Glutamatergic neuron (in vitro differentiated cells): ENCODE measurements around the gene ITK. TPM values are rescaled to one million over a fixed set of nuclear protein-coding genes. Genes with fewer than 3 reads are reported as not detected.

ENCODE experiments used
- DNase-seq: peaks from one replicate; pipeline ENCODE4 v3.0.0; 2022
- H3K27ac Mint-ChIP-seq: one replicate; pipeline ENCODE4 v1.8.0; 2020; ENCODE audit warnings: mild to moderate bottlenecking, mixed read lengths, inconsistent platforms; ENCODE audit not compliant: unreplicated experiment
- H3K27me3 Mint-ChIP-seq: one replicate; pipeline ENCODE4 v1.8.0; 2020; ENCODE audit warnings: mild to moderate bottlenecking, moderate library complexity, mixed read lengths, inconsistent platforms; ENCODE audit not compliant: unreplicated experiment
- H3K36me3 Mint-ChIP-seq: one replicate; pipeline ENCODE4 v1.8.0; 2020; ENCODE audit warnings: mild to moderate bottlenecking, mixed read lengths, inconsistent platforms; ENCODE audit not compliant: unreplicated experiment
- H3K4me1 Mint-ChIP-seq: one replicate; pipeline ENCODE4 v1.8.0; 2020; ENCODE audit warnings: mild to moderate bottlenecking, low read depth, mixed read lengths, inconsistent platforms; ENCODE audit not compliant: unreplicated experiment
- H3K4me3 Mint-ChIP-seq: one replicate; pipeline ENCODE4 v1.8.0; 2020; ENCODE audit warnings: mild to moderate bottlenecking, mixed read lengths, inconsistent platforms; ENCODE audit not compliant: unreplicated experiment
- H3K9me3 Mint-ChIP-seq: one replicate; pipeline ENCODE4 v1.8.0; 2020; ENCODE audit warnings: mild to moderate bottlenecking, moderate library complexity, mixed read lengths, inconsistent platforms; ENCODE audit not compliant: unreplicated experiment
- total RNA-seq: library from RNA; stranded (reverse); fragmentation: NEBNext Ultra II Directional; extraction: Animal tissue kit (Norgen Biotek cat#: 25700); gene quantifications from one replicate; pipeline ENCODE4 v1.2.1, GENCODE V29; 2021; ENCODE audit not compliant: unreplicated experiment
- TF ChIP-seq, protein P1 (sequence below): fragments of 200-600 bp; sonication (generic); IDR thresholded peaks from one replicate; pipeline ENCODE4 v1.5.0; 2021; ENCODE audit not compliant: partially characterized antibody, unreplicated experiment

Gene ITK
- total RNA-seq, 1 donor from 2014 or later = not detected

DNA sequence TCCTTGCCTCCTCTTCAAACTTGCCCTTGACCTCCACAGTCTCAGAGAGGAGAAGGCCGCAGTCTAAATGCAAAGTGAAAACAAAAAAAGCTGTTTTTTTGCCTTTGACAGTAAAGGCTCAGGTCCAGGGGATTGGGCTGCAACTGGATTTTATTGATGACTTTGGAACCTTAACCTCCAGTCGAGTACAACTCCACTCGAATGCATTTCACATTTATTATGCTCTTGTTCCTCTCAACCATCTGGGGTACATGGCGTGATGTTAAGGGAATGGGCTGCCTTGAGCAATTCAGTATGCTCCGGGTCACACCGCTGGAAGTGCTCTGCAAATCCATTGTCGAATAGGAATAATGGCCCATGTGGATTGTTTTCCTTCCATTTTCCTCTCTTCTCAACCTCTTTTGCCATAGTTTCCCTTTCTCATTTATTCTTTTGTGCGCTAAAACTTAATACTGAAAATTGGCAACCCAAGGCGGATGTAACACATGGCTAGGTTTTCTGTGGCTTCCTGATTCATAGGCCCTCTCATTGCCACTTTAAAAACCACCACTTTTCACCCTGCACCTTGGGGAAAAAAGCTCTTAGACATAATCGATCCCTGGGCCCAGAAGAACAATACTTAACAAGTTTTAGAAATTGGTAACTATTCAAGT, 34.3 kb downstream of the ITK start:
- no peaks in the 10 kb centered on the region for H3K4me1 Mint-ChIP-seq
- no peak overlapping the region for H3K4me3 Mint-ChIP-seq
- TF ChIP-seq, protein P1, sequence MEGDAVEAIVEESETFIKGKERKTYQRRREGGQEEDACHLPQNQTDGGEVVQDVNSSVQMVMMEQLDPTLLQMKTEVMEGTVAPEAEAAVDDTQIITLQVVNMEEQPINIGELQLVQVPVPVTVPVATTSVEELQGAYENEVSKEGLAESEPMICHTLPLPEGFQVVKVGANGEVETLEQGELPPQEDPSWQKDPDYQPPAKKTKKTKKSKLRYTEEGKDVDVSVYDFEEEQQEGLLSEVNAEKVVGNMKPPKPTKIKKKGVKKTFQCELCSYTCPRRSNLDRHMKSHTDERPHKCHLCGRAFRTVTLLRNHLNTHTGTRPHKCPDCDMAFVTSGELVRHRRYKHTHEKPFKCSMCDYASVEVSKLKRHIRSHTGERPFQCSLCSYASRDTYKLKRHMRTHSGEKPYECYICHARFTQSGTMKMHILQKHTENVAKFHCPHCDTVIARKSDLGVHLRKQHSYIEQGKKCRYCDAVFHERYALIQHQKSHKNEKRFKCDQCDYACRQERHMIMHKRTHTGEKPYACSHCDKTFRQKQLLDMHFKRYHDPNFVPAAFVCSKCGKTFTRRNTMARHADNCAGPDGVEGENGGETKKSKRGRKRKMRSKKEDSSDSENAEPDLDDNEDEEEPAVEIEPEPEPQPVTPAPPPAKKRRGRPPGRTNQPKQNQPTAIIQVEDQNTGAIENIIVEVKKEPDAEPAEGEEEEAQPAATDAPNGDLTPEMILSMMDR = no peak
- no peak for DNase-seq
- peaks cover 2% of the 10 kb centered on the region for H3K27me3 Mint-ChIP-seq
- H3K9me3 Mint-ChIP-seq = no peaks in the 10 kb centered on the region
- no peaks in the 10 kb centered on the region for H3K36me3 Mint-ChIP-seq
- no peak overlapping the region for H3K27ac Mint-ChIP-seq

DNA sequence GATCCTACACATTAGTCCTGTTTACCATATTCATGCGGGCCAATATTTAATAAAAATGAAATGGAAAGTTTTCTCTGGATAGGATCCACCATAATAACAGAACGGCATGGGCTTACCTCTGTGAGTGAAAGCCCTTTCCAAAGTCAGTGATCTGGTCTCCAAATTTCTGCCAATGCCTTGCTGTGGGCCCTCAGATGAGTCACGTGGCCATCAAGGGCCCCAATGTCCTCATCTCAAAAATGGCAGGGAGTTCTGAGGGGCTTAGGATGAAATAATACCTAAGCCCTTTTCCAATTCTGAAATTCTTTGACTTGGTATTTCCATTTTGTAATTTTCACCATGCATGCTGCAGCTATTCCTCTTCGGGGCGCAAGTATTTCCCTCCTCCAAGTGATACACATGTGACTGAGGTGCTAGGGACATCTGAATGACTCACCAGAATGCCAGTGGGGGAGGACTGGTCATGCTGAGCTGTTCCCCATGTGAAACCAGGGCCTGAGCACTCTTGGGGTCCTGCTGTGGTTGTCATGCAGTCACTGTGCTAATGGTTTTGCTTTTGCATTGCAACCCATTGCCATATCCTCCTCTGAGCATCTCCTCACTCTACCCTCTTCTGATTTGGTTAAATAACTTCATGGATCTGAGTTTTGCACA, 35.0 kb downstream of the ITK start:
- Mint-ChIP-seq H3K4me3 (no peak overlapping the region), H3K27ac (no peak overlapping the region), H3K27me3 (peaks cover 2% of the 10 kb centered on the region), H3K36me3 (no peaks in the 10 kb centered on the region), H3K4me1 (no peaks in the 10 kb centered on the region), H3K9me3 (no peaks in the 10 kb centered on the region)
- no peak for DNase-seq
- TF ChIP-seq, protein P1 = no peak

DNA sequence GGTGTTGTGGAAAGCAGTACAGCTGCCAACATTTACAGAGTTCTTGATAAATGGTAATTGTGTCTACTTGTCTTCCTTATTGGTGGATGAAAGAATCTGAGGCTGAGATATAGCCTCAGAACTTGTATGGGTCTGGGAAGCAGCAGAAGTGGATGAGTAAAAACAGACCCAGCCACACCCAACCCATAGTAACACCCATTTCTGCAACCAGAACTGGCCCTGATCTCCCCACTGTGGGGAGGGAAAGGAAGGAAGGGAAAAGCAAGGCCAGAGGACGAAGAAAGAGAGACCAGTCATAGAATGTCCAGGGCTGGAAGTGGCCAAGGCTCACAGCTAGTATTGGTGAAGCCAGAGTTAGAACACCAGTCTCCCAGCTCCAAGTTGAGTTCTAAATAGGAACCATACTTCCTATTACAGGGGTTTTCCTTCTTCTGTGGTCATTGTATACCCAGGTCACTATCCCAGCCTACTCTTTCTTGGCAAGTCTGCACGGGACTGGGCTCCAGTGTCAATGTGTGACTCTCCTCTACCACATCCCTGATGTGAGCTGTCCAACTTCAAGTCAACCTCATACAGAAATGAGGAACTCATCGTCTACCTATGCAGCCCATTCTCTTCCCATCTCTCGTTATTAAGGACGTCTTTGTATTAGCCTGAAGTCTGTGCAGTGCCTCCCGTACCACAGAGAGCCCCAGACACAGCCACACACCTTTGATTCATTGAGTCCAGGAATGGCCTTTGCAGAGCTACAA, 35.9 kb downstream of the ITK start:
- DNase-seq = no peak
- no peak overlapping the region for H3K4me3 Mint-ChIP-seq
- no peaks in the 10 kb centered on the region for H3K9me3 Mint-ChIP-seq
- no peak overlapping the region for H3K27ac Mint-ChIP-seq
- TF ChIP-seq, protein P1 = no peak
- no peaks in the 10 kb centered on the region for H3K4me1 Mint-ChIP-seq
- H3K27me3 Mint-ChIP-seq = peaks cover 2% of the 10 kb centered on the region
- H3K36me3 Mint-ChIP-seq = no peaks in the 10 kb centered on the region

GRCh38 chr5:157217289-157218024, 36.8 kb downstream of the ITK start:
- DNase-seq = no peak
- Mint-ChIP-seq H3K4me3 (no peak overlapping the region), H3K4me1 (no peaks in the 10 kb centered on the region), H3K27me3 (peaks cover 2% of the 10 kb centered on the region), H3K36me3 (no peaks in the 10 kb centered on the region), H3K27ac (no peak overlapping the region), H3K9me3 (no peaks in the 10 kb centered on the region)
- TF ChIP-seq, protein P1 = no peak
